Measurements from ENCODE around the gene GRIPAP1. TPM values are rescaled to one million over a fixed set of nuclear protein-coding genes. Genes with fewer than 3 reads are reported as not detected.

The GRIPAP1 gene
- total RNA-seq, 1 donor = 11.9 TPM

DNA sequence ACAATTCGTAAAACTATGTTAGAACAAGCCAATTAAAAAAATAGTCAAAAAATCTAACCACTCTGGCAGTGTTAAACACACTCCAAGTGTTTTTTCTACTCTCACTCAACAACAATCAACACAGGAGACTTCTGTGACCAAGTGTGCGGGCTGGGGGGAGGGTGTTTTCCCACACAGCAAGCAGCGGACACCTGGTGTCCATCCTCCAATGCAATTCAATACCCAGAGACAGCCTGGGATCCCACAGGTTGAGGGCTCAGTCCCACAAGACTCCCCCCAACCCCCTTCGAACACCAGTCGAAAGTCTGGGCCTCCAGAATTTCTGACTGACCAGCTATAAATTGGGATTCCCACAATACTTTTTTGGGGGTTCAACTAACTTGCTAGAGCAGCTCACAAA, 74.9 kb downstream of the GRIPAP1 start:
- no peak overlapping the region for H3K4me3 ChIP-seq (ENCODE audit: low read depth, low read length)
- TF ChIP-seq, protein P1, sequence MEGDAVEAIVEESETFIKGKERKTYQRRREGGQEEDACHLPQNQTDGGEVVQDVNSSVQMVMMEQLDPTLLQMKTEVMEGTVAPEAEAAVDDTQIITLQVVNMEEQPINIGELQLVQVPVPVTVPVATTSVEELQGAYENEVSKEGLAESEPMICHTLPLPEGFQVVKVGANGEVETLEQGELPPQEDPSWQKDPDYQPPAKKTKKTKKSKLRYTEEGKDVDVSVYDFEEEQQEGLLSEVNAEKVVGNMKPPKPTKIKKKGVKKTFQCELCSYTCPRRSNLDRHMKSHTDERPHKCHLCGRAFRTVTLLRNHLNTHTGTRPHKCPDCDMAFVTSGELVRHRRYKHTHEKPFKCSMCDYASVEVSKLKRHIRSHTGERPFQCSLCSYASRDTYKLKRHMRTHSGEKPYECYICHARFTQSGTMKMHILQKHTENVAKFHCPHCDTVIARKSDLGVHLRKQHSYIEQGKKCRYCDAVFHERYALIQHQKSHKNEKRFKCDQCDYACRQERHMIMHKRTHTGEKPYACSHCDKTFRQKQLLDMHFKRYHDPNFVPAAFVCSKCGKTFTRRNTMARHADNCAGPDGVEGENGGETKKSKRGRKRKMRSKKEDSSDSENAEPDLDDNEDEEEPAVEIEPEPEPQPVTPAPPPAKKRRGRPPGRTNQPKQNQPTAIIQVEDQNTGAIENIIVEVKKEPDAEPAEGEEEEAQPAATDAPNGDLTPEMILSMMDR (IDR thresholded peaks at IDR 0.05; ENCODE audit: insufficient read depth, low read length) = no peak
- DNase-seq (ENCODE audit: low read depth) = no peak

DNA sequence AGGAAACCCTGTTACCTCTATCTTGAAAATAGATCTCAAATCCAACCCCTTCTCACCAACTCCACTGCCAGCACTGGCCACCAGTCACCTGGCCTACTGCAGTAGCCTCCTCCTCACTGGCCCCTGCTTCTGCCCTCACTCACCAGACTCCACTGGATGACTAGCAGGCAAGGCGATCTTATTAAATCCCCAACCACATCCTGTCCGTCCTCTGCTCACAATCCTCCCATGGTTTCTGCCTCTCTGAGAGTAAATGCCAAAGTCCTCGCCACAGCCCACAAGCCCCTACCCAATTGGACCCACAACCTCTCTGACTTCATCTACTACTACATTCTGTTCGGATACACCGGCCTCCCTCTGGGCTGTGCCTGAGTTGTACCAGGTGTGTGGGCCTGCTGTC, 77.8 kb downstream of the GRIPAP1 start:
- no peak overlapping the region for H3K4me3 ChIP-seq (ENCODE audit: low read depth, low read length)
- TF ChIP-seq, protein P1 (IDR thresholded peaks at IDR 0.05; ENCODE audit: insufficient read depth, low read length) = no peak
- DNase-seq (ENCODE audit: low read depth) = no peak

DNA sequence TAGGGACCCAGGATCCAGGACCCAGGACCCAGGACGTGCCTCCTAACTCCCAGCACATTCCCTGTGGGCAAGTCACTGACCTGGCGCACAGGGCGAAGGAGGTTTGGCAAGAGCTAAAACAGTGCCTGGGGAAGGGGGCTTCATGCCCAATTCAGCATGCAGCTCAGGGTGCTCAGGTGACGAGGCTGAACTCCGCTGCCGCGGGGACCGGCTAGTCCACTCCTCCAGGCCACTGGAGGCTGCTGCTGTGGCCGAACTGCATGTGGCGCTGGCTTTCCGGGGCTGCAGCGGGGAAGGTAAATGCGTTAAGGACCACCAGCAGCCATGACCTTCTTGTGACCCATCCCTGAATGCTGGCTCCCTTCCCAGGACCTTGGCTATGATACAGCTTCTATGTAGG, 78.3 kb downstream of the GRIPAP1 start:
- no peak overlapping the region for H3K4me3 ChIP-seq (ENCODE audit: low read depth, low read length)
- no peak for DNase-seq (ENCODE audit: low read depth)
- TF ChIP-seq, protein P1 (IDR thresholded peaks at IDR 0.05; ENCODE audit: insufficient read depth, low read length) = no peak

Small RNA genes within 50 kb of the gene (small RNA-seq; reads per million reads assigned to genes)
- gene RNU6-722P = not detected

Other genes with a start within 250 kb of the GRIPAP1 start
- gene GLOD5, start 240.5 kb downstream of the GRIPAP1 start, total RNA-seq (ENCODE audit: low replicate concordance) = not detected in 2 replicates
- not detected in 2 replicates for gene GATA1, start 215.7 kb downstream of the GRIPAP1 start, total RNA-seq (ENCODE audit: low replicate concordance)
- gene HDAC6, start 200.2 kb downstream of the GRIPAP1 start, total RNA-seq (ENCODE audit: low replicate concordance) = 17.3 and 33.7 TPM in 2 replicates
- gene ERAS, start 175.8 kb downstream of the GRIPAP1 start, total RNA-seq (ENCODE audit: low replicate concordance) = not detected in 2 replicates
- not detected in 2 replicates for gene PCSK1N, start 166.7 kb downstream of the GRIPAP1 start, total RNA-seq (ENCODE audit: low replicate concordance)
- gene TIMM17B, start 104.5 kb downstream of the GRIPAP1 start, total RNA-seq (ENCODE audit: low replicate concordance) = 7.0 and 19.4 TPM in 2 replicates
- gene PQBP1, start 104.3 kb downstream of the GRIPAP1 start, total RNA-seq (ENCODE audit: low replicate concordance) = 35.4 and 65.5 TPM in 2 replicates
- gene SLC35A2, start 90.6 kb downstream of the GRIPAP1 start, total RNA-seq (ENCODE audit: low replicate concordance) = 5.6 and 12.2 TPM in 2 replicates
- 2.1 and 5.0 TPM in 2 replicates for gene PIM2, start 83.2 kb downstream of the GRIPAP1 start, total RNA-seq (ENCODE audit: low replicate concordance)
- gene OTUD5, start 44.7 kb downstream of the GRIPAP1 start, total RNA-seq (ENCODE audit: low replicate concordance) = 15.5 and 26.0 TPM in 2 replicates
- gene KCND1, start 30.4 kb downstream of the GRIPAP1 start, total RNA-seq (ENCODE audit: low replicate concordance) = 0.81 and 1.4 TPM in 2 replicates
- 18.9 and 50.5 TPM in 2 replicates for gene TFE3, start 41.1 kb upstream of the GRIPAP1 start, total RNA-seq (ENCODE audit: low replicate concordance)
- gene CCDC120, start 56.7 kb upstream of the GRIPAP1 start, total RNA-seq (ENCODE audit: low replicate concordance) = 0.90 and 1.2 TPM in 2 replicates
- gene PRAF2, start 71.7 kb upstream of the GRIPAP1 start, total RNA-seq (ENCODE audit: low replicate concordance) = 2.6 and 17.8 TPM in 2 replicates
- gene WDR45, start 77.6 kb upstream of the GRIPAP1 start, total RNA-seq (ENCODE audit: low replicate concordance) = 66.5 and 73.9 TPM in 2 replicates
- 12.5 and 18.2 TPM in 2 replicates for gene GPKOW, start 121.5 kb upstream of the GRIPAP1 start, total RNA-seq (ENCODE audit: low replicate concordance)
- gene MAGIX, start 160.5 kb upstream of the GRIPAP1 start, total RNA-seq (ENCODE audit: low replicate concordance) = 1.7 and 2.9 TPM in 2 replicates
- gene PLP2, start 169.6 kb upstream of the GRIPAP1 start, total RNA-seq (ENCODE audit: low replicate concordance) = 8.7 and 93.2 TPM in 2 replicates
- 2.9 and 5.0 TPM in 2 replicates for gene PRICKLE3, start 184.1 kb upstream of the GRIPAP1 start, total RNA-seq (ENCODE audit: low replicate concordance)
- 0.16 and 0.18 TPM in 2 replicates for gene SYP, start 197.9 kb upstream of the GRIPAP1 start, total RNA-seq (ENCODE audit: low replicate concordance)
- not detected in 2 replicates for gene CACNA1F, start 231.1 kb upstream of the GRIPAP1 start, total RNA-seq (ENCODE audit: low replicate concordance)
- 6.5 and 13.6 TPM in 2 replicates for gene CCDC22, start 233.2 kb upstream of the GRIPAP1 start, total RNA-seq (ENCODE audit: low replicate concordance)